ENCODE results near the gene DHRS11. TPM values are rescaled to one million over a fixed set of nuclear protein-coding genes. Genes with fewer than 3 reads are reported as not detected.

Gene DHRS11
- total and polyA plus RNA-seq, 5 donors, result 14.3 to 24.5 (median 22.0) TPM

Other genes starting within 250 kb of the DHRS11 start
- not detected for gene TBC1D3H, start 203.4 kb upstream of the DHRS11 start, total RNA-seq
- gene TBC1D3H, start 203.4 kb upstream of the DHRS11 start, polyA plus RNA-seq, result not detected
- gene ZNHIT3, start 105.2 kb upstream of the DHRS11 start, total RNA-seq, result 10 to 100 TPM; 17.7 to 24.0 (median 23.6) TPM
- 32.3 TPM for gene ZNHIT3, start 105.2 kb upstream of the DHRS11 start, polyA plus RNA-seq
- gene MYO19, start 57.0 kb upstream of the DHRS11 start, total RNA-seq, result 10 to 100 TPM; 15.3 to 21.4 (median 18.4) TPM
- gene MYO19, start 57.0 kb upstream of the DHRS11 start, polyA plus RNA-seq, result 10.7 TPM
- 1 to 10 TPM; 3.7 to 8.4 (median 4.4) TPM for gene PIGW, start 56.9 kb upstream of the DHRS11 start, total RNA-seq
- gene PIGW, start 56.9 kb upstream of the DHRS11 start, polyA plus RNA-seq, result 3.5 TPM
- 10 to 100 TPM; 44.3 to 51.6 (median 46.6) TPM for gene GGNBP2, start 47.0 kb upstream of the DHRS11 start, total RNA-seq
- 36.2 TPM for gene GGNBP2, start 47.0 kb upstream of the DHRS11 start, polyA plus RNA-seq
- gene MRM1, start 9.7 kb downstream of the DHRS11 start, total RNA-seq, result 1 to 10 TPM; 4.4 to 7.8 (median 5.0) TPM
- gene MRM1, start 9.7 kb downstream of the DHRS11 start, polyA plus RNA-seq, result 5.2 TPM